Measurements from ENCODE around the gene SNF8. TPM values are rescaled to one million over a fixed set of nuclear protein-coding genes. Genes with fewer than 3 reads are reported as not detected.
A peak's percentile ranks its signal among the peaks of the same experiment; 100 is the strongest.

Gene SNF8
- total RNA-seq, 1 experiment from 2014 or later = 129 TPM

- H3K14ac ChIP-seq (ENCODE audit: insufficient read depth, low read length) = no peak overlapping the region
- 0 out of 7 replicates have a peak overlapping the region, but pooled peaks have one; percentile 7 to 64 (median 19) for H3K27ac Mint-ChIP-seq
Measured at GRCh38 chr17:48972749-48973097, 28.1 kb upstream of the SNF8 start.

More at GRCh38 chr17:48972749-48973097, 28.1 kb upstream of the SNF8 start:
- no CpG with 5 or more reads among the region's 7 CpGs for WGBS (ENCODE audit: extremely low coverage, insufficient read length, low lambda C conversion rate)
- Histone ChIP-seq H3T11ph (ENCODE audit: low read length) (no peak overlapping the region), H4K8ac (replicated peaks; ENCODE audit: insufficient read length, low read depth, low read length) (no peak overlapping the region), H2BK120ac (ENCODE audit: low read depth, low read length, poor library complexity, severe bottlenecking) (no peak overlapping the region), H2BK12ac (ENCODE audit: insufficient read length, low read depth, low read length) (no peak overlapping the region), H3K79me2 (ENCODE audit: insufficient read depth, low read length) (no peaks in the 10 kb centered on the region), H2BK5ac (ENCODE audit: insufficient read length, low read length) (no peak overlapping the region), H3K9me3 (ENCODE audit: control insufficient read depth, low read depth, low read length) (no peaks in the 10 kb centered on the region), H2BK15ac (ENCODE audit: low read depth, low read length) (no peak overlapping the region), H4K20me1 (ENCODE audit: control insufficient read depth, insufficient read depth, insufficient read length) (no peaks in the 10 kb centered on the region), H3K23ac (ENCODE audit: insufficient read length, low read depth, low read length) (no peak overlapping the region), H3K4ac (ENCODE audit: low read depth, low read length) (no peak overlapping the region), H3K4me1 (ENCODE audit: insufficient read depth, low read length) (no peaks in the 10 kb centered on the region; the same call in 1 of the 2 replicates), H3K27me3 (ENCODE audit: insufficient read depth, low read length) (no peaks in the 10 kb centered on the region), H3K23me2 (ENCODE audit: insufficient read length, low read depth, low read length, poor library complexity, severe bottlenecking) (no peaks in the 10 kb centered on the region), H3K79me1 (ENCODE audit: insufficient read depth, low read depth, low read length, poor library complexity, severe bottlenecking) (no peaks in the 10 kb centered on the region), H4K5ac (ENCODE audit: insufficient read length, low read depth, low read length) (no peak overlapping the region), H2BK20ac (ENCODE audit: low read depth, low read length, poor library complexity, severe bottlenecking) (no peak overlapping the region), H3K18ac (ENCODE audit: insufficient read length, low read depth, low read length) (no peak overlapping the region), H4K91ac (ENCODE audit: insufficient read length, low read depth, low read length) (no peak overlapping the region), H3K27ac (ENCODE audit: insufficient read length, low read depth, low read length) (no peak overlapping the region), H2AFZ (ENCODE audit: low read length) (no peak overlapping the region), H3K4me2 (ENCODE audit: insufficient read depth, insufficient read length, low read length) (no peak overlapping the region), H3K56ac (ENCODE audit: insufficient read length, low read depth, low read length) (no peak overlapping the region), H3K9ac (ENCODE audit: extremely low read depth, insufficient read length, low read length) (no peak overlapping the region), H2AK5ac (ENCODE audit: insufficient read length, low read length) (no peak overlapping the region)
- no peak for TF ChIP-seq CTCF (conservative IDR thresholded peaks at IDR 0.05)
- Mint-ChIP-seq H3K9me3 (no peaks in the 10 kb centered on the region), H3K4me3 (peak overlapping the region in 1 of 2 experiments; percentile 24; a peak in 1 of 5 replicates), H3K27me3 (ENCODE audit: low read depth) (peaks cover 16% of the 10 kb centered on the region), H3K36me3 (ENCODE audit: insufficient read depth in 1 of 3, low read depth in 3 of 3) (no peaks in the 10 kb centered on the region), H3K4me1 (peaks cover 34% of the 10 kb centered on the region in 2 experiments)
- no peak for DNase-seq
